ENCODE measurements around the gene ILK.

Gene ILK

DNA sequence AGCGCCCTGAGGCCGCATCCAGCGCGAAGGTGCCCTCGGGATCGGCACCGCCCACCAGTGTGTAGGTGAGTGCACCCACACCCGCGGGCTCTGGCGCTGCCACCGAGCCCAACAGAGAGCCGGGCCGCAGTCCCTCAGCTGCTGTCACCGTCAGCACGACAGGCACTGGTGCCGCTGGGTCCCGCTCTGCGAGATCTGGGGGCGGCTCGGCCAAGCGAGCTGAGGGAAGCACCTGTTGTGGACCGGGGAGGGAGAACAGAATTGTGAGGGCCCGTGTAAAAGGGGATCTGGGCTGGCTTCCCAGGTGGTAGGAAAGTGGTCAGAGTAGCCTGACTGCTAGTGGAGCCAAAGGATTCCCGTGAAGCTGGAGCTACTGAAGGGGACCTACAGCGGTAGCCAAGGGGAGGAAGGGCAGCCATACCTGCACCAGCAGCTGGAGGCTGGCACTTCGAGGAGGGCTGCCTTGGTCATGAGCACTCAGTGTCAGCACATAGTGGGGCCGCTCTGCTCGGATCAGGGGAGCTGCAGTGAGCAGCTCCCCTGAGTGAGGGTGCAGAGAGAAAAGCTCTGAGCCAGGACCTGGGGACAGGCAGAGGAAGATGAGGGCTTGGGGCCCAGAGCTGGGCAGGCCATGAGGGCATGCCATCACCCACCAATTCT, 27.2 kb downstream of the ILK start:
- H3K27ac Mint-ChIP-seq: no peak overlapping the region
- H3K27me3 Mint-ChIP-seq: no peaks in the 10 kb centered on the region
- no peak overlapping the region for H3K4me3 Mint-ChIP-seq
- H3K9me3 Mint-ChIP-seq (ENCODE audit: low read depth): no peaks in the 10 kb centered on the region
- peaks cover 12% of the 10 kb centered on the region for H3K4me1 Mint-ChIP-seq (ENCODE audit: low read depth)
- no peaks in the 10 kb centered on the region for H3K36me3 Mint-ChIP-seq

GRCh38 chr11:6631361-6631890, 27.9 kb downstream of the ILK start:
- Mint-ChIP-seq H3K4me1 (ENCODE audit: low read depth) (peaks cover 12% of the 10 kb centered on the region), H3K4me3 (no peak overlapping the region), H3K9me3 (ENCODE audit: low read depth) (no peaks in the 10 kb centered on the region), H3K27ac (no peak overlapping the region), H3K36me3 (no peaks in the 10 kb centered on the region), H3K27me3 (no peaks in the 10 kb centered on the region)

DNA sequence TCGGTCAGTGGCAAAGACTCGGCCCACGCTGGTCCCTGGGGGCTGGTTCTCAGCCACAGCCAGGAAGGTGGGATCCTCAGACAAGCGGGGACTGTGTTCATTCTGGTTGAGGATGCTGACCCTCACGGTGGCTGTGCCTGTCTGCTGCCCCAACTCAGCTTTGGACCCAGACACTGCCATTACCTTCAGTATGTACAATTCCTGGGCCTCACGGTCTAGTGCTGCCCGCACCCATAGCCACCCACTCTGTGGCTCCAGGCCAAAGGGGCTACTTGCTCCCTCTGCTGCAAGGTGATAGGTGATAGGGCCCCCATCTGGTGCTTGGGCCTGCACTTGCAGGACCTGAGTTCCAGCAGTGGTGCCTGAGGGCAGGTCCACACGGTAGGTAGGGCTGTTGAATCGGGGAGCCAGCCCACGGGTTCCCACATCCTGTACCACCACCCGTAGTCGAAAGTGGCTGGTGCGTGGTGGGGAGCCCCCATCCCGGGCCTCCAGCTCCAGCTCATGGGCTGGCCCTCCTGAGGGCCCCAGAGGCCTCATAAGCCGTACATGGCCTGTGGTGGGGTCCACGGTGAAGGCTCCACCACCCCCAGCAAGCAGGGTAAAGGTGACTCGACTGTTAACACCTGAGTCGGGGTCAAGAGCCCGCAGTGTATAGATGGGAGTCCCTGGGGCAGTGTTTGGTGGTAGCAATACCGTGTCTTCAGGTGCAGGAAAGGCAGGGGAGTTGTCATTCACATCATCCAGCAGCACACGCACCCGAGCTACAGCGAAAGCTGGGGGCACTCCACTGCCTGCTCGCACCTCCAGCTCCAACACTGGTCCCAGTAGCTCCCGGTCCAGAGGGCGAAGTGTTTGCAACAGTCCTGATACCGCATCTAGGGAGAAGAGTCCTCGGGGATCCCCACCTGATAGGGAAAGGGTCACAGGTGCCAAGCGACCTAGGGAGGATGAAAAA, 28.8 kb downstream of the ILK start:
- H3K27me3 Mint-ChIP-seq: no peaks in the 10 kb centered on the region
- H3K36me3 Mint-ChIP-seq: no peaks in the 10 kb centered on the region
- no peaks in the 10 kb centered on the region for H3K9me3 Mint-ChIP-seq (ENCODE audit: low read depth)
- H3K4me3 Mint-ChIP-seq: no peak overlapping the region
- peaks cover 9% of the 10 kb centered on the region for H3K4me1 Mint-ChIP-seq (ENCODE audit: low read depth)
- H3K27ac Mint-ChIP-seq: no peak overlapping the region

- no peak overlapping the region for H3K27ac Mint-ChIP-seq
These were observed 30.1 kb downstream of the ILK start for GRCh38 chr11:6633422-6634408.

DNA sequence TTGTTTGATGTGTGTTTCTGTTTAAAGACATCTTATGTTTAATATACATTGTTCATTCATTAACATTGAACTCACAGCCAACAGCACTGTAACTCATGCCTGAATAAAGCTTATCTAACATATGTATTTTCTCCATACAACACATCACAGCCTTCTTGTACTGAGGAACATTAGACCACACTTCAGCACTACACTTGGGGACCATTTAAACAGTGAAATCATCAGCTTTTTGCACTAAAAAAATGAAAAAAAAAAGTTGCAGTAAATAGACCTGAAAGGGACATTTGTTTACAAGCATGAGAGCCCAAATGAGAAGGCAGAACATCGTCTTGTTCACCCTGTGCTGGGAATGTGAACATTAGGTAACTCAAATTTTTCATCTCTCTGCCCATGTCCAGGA, 31.0 kb downstream of the ILK start:
- H3K27me3 Mint-ChIP-seq: no peaks in the 10 kb centered on the region
- no peaks in the 10 kb centered on the region for H3K9me3 Mint-ChIP-seq (ENCODE audit: low read depth)
- H3K4me1 Mint-ChIP-seq (ENCODE audit: low read depth): no peaks in the 10 kb centered on the region
- no peak overlapping the region for H3K27ac Mint-ChIP-seq
- peaks cover 2% of the 10 kb centered on the region for H3K36me3 Mint-ChIP-seq
- H3K4me3 Mint-ChIP-seq: no peak overlapping the region

More at GRCh38 chr11:6633422-6634408, 30.1 kb downstream of the ILK start:
- Mint-ChIP-seq H3K9me3 (ENCODE audit: low read depth) (no peaks in the 10 kb centered on the region), H3K27me3 (no peaks in the 10 kb centered on the region), H3K36me3 (no peaks in the 10 kb centered on the region), H3K4me3 (no peak overlapping the region), H3K4me1 (ENCODE audit: low read depth) (no peaks in the 10 kb centered on the region)

DNA sequence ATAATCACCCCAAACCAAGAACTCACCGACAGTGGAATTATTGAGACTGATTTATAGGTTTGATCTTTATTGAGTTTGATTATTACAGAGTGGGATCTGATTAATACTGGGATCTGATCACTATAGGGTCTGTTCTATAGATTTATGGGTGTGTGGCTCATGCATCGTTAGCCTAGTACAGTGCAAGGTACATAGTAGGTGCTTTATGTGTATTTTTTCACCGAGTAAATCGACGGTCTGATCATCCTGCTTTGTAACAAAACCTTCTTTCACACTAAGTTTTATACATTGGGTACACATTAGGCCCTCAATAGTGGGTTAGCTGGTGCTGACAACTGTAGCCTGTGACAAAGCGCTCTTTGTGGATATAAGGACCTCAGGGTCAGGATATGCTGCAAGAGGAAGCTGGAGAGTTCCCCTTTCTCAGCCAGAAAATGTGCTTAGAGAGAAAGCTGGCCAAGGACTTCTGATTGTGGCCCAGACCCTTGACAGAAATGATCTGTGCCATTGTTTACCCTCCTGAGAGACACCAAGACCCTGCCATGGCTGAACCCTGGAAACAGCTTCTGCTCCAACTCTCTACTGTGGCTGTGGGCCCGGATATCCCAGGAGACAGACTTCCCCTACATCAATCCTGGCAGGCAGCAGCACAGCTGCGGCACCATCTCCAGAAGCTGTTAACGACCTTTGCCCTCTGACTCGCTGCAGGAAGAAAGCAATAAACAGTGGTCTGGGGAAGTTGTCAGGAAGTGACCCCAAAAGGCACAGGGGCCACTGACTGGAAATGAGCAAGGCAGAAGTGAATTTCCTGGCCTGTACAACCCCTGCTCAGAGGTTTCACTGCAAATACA, 31.7 kb downstream of the ILK start:
- no peaks in the 10 kb centered on the region for H3K4me1 Mint-ChIP-seq (ENCODE audit: low read depth)
- no peaks in the 10 kb centered on the region for H3K27me3 Mint-ChIP-seq
- no peaks in the 10 kb centered on the region for H3K9me3 Mint-ChIP-seq (ENCODE audit: low read depth)
- no peak overlapping the region for H3K4me3 Mint-ChIP-seq
- no peak overlapping the region for H3K27ac Mint-ChIP-seq
- peaks cover 3% of the 10 kb centered on the region for H3K36me3 Mint-ChIP-seq

- Mint-ChIP-seq H3K9me3 (ENCODE audit: low read depth) (no peaks in the 10 kb centered on the region), H3K4me3 (no peak overlapping the region), H3K27me3 (no peaks in the 10 kb centered on the region), H3K36me3 (peaks cover 3% of the 10 kb centered on the region), H3K27ac (no peak overlapping the region), H3K4me1 (ENCODE audit: low read depth) (no peaks in the 10 kb centered on the region)
These were observed 32.9 kb downstream of the ILK start for GRCh38 chr11:6636480-6636879.

GRCh38 chr11:6637871-6638270, 34.3 kb downstream of the ILK start:
- H3K27me3 Mint-ChIP-seq: no peaks in the 10 kb centered on the region
- H3K36me3 Mint-ChIP-seq: peaks cover 3% of the 10 kb centered on the region
- H3K4me1 Mint-ChIP-seq (ENCODE audit: low read depth): no peaks in the 10 kb centered on the region
- no peaks in the 10 kb centered on the region for H3K9me3 Mint-ChIP-seq (ENCODE audit: low read depth)
- no peak overlapping the region for H3K27ac Mint-ChIP-seq
- no peak overlapping the region for H3K4me3 Mint-ChIP-seq

- Mint-ChIP-seq H3K27me3 (no peaks in the 10 kb centered on the region), H3K27ac (no peak overlapping the region), H3K9me3 (ENCODE audit: low read depth) (no peaks in the 10 kb centered on the region), H3K36me3 (peaks cover 3% of the 10 kb centered on the region), H3K4me3 (no peak overlapping the region), H3K4me1 (ENCODE audit: low read depth) (no peaks in the 10 kb centered on the region)
These were observed 34.9 kb downstream of the ILK start for GRCh38 chr11:6638429-6638828.

DNA sequence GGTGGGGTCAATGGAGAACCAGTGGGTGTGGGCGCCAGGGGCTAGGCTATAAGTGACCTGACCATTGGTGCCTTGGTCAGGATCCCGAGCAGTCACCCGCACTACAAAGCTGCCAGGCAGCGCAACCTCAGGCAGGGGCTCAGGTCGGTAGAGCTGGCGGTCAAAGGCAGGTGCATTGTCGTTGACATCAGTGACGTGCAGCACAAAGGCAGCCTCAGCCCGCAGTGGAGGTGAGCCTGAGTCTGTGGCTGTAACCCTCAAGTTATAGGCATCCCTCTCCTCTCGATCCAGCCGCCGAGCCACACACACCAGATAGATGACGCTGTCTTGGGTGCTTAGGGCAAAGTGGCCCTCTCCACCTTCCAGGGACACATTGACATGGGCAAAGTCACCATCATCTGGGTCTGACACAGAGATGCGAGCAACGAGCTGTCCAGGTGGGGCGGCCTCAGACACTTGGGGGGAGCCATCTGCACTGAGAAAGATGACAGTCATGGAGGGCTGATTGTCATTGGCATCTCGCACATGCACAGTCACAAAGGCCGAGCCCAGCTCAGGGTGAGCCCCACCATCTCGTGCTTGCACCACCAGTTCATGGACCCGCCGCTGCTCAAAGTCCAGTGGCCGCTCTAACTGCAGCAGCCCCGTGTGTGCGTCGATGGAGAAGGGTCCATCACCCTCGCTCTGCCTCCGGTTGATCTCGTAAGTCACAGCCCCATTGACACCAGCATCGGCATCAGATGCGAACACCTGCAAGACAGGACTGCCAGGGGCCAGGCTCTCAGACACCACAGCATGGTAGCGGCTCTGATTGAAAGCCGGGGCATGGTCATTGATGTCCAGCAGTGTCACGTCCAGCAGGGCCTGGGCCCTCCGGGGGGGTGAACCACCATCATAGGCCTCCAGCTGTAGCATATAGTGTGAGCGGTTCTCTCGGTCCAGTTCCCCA, 36.7 kb downstream of the ILK start:
- Mint-ChIP-seq H3K36me3 (peaks cover 3% of the 10 kb centered on the region), H3K4me3 (no peak overlapping the region), H3K4me1 (ENCODE audit: low read depth) (no peaks in the 10 kb centered on the region), H3K27ac (no peak overlapping the region), H3K9me3 (ENCODE audit: low read depth) (no peaks in the 10 kb centered on the region), H3K27me3 (no peaks in the 10 kb centered on the region)

GRCh38 chr11:6640985-6641701, 37.6 kb downstream of the ILK start:
- H3K4me1 Mint-ChIP-seq (ENCODE audit: low read depth): no peaks in the 10 kb centered on the region
- H3K36me3 Mint-ChIP-seq: peaks cover 3% of the 10 kb centered on the region
- no peaks in the 10 kb centered on the region for H3K9me3 Mint-ChIP-seq (ENCODE audit: low read depth)
- H3K4me3 Mint-ChIP-seq: no peak overlapping the region
- no peaks in the 10 kb centered on the region for H3K27me3 Mint-ChIP-seq
- H3K27ac Mint-ChIP-seq: no peak overlapping the region

GRCh38 chr11:6642957-6643356, 39.4 kb downstream of the ILK start:
- Mint-ChIP-seq H3K4me1 (ENCODE audit: low read depth) (no peaks in the 10 kb centered on the region), H3K4me3 (no peak overlapping the region), H3K9me3 (ENCODE audit: low read depth) (no peaks in the 10 kb centered on the region), H3K27ac (no peak overlapping the region), H3K27me3 (no peaks in the 10 kb centered on the region), H3K36me3 (peaks cover 3% of the 10 kb centered on the region)

Data from activated naive CD8-positive, alpha-beta T cell (primary cell).